Measurements from ENCODE around the gene MPIG6B.
A peak's percentile ranks its signal among the peaks of the same experiment; 100 is the strongest.

MPIG6B gene

DNA sequence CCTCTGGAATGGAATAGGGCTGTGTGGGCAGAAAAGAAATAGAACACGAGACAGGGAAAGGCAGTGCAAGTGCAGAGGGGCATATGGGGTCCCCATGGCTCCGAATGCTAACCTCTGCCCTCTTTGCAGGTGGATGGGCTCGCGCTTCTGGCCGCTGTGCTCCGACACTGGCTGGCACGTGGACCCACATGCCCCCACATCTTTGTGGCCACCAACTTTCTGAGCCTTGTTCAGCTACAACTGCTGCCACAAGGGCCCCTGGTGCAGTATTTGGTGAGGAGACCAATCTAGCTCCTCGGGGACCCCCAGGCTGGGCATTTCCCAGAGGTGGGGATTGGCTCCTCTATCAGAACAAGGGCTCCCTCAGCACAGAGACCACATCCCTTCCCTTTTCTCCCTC lies 38.2 kb downstream of the MPIG6B start:
- no peak for DNase-seq (ENCODE audit: low read depth, low spot score)
- H3K4me3 ChIP-seq (ENCODE audit: low read length), result no peak overlapping the region

DNA sequence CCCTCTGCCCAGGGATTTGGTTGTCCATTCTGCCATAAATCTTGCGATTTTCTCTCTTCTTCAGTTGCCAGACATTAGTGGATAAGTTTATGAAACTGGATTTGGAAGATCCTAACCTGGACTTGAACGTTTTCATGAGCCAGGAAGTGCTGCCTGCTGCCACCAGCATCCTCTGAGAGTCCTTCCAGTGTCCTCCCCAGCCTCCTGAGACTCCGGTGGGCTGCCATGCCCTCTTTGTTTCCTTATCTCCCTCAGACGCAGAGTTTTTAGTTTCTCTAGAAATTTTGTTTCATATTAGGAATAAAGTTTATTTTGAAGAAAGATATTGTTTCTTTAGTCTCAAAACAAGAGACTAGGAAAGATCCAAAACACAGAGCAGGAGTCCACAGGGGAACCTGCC lies 39.2 kb downstream of the MPIG6B start, which contains the start of gene SAPCD1:
TSS of gene SAPCD1 (plus strand) at position 301 of the 400 bp plus-strand sequence. CDS start 399 bp downstream, outside the sequence.
- no peak within 1 kb of the TSS for H3K4me3 ChIP-seq (ENCODE audit: low read length)
- no peak for DNase-seq (ENCODE audit: low read depth, low spot score)

DNA sequence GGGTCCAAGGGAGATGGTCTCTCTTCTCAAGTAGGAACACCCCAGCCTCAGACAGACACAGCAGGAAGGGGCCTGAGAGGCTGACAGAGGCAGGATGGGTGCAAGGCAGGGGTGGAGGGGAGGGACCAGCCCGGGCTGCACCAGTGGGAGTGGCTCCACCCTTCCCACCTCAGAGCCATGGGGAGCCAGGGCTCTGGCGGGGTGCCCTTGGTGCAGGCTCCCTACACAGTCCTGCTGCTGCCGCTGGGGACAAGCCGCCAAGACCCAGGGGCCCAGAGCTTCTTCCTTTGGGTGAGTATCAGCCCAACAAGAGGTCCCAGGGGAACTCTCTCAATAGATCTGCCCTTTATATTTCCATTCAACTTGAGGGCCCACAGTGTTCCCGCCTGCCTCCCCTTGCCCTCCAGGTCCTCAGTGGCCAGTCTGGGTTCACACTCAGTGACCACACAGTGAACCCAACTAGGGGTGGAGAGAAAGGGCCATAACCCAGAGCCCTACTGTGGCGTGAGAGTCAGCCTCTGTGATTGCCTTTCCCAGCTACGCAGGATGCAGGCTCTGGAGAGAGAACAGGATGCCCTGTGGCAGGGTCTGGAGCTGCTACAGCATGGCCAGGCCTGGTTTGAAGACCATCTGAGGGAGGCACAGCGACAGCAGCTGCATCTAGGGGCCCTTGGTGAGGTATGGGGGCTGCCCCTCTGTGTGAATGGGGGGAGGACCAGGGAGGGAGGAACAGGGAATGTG lies 39.9 kb downstream of the MPIG6B start:
- H3K4me3 ChIP-seq (ENCODE audit: low read length), result no peak overlapping the region
- DNase-seq (ENCODE audit: low read depth, low spot score), result no peak

GRCh38 chr6:31763619-31763940 lies 40.4 kb downstream of the MPIG6B start:
- H3K4me3 ChIP-seq (ENCODE audit: low read length), result no peak overlapping the region
- DNase-seq (ENCODE audit: low read depth, low spot score), result no peak

DNA sequence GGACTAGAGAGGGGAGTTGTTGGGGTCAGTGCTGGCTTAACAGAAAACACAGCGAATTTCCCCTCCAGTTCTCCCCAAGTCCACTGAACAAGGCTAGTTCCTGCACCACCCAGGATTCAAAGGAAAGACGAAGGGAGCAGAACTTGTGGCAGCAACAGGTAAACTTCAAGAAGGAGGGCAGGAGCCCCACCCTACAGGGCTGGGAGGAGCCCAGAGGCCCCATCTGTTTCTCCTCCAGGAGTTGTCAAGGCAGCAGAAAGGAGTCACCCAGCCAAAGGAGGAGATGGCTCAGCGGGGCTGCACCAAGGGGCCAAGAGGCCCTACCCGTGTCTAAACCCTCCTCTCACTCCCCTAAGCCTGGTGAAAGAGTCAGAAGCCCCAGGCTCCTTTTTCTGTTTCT lies 41.0 kb downstream of the MPIG6B start:
- no peak for DNase-seq (ENCODE audit: low read depth, low spot score)
- no peak overlapping the region for H3K4me3 ChIP-seq (ENCODE audit: low read length)

DNA sequence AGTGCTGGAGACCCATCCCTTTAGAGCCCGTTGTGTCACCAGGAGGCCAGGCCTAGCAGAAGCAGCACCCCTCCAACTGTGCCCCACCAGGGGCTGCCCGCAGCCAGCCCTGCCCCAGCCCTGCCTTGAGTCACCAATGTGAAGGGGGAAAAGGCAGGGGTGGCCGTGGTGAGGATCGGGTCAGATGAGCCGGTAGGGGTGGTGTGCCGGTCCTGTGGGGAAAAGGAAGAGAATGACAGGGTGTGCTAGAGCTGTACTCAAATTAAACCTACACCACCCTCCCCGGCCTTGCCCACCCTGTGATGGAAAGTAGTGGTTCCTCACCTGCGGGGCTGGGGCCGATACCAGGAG lies 42.4 kb downstream of the MPIG6B start:
- H3K4me3 ChIP-seq (ENCODE audit: low read length), result no peak overlapping the region
- DNase-seq (ENCODE audit: low read depth, low spot score), result no peak

GRCh38 chr6:31765910-31766794 lies 43.0 kb downstream of the MPIG6B start:
- H3K4me3 ChIP-seq (ENCODE audit: low read length), result no peak overlapping the region
- no peak for DNase-seq (ENCODE audit: low read depth, low spot score)

- H3K4me3 ChIP-seq (ENCODE audit: low read length), result no peak overlapping the region
- DNase-seq (ENCODE audit: low read depth, low spot score), result no peak
These were observed 44.0 kb downstream of the MPIG6B start for GRCh38 chr6:31767096-31767645.

GRCh38 chr6:31768363-31769257 lies 45.4 kb downstream of the MPIG6B start:
- no peak overlapping the region for H3K4me3 ChIP-seq (ENCODE audit: low read length)
- DNase-seq (ENCODE audit: low read depth, low spot score), result no peak

GRCh38 chr6:31769684-31770371 lies 46.7 kb downstream of the MPIG6B start:
- DNase-seq (ENCODE audit: low read depth, low spot score), result peak; percentile 66
- no peak overlapping the region for H3K4me3 ChIP-seq (ENCODE audit: low read length)

GRCh38 chr6:31770860-31771259 lies 47.7 kb downstream of the MPIG6B start:
- DNase-seq (ENCODE audit: low read depth, low spot score), result no peak

GRCh38 chr6:31771992-31772358 lies 48.8 kb downstream of the MPIG6B start:
- H3K4me3 ChIP-seq (ENCODE audit: low read length), result no peak overlapping the region
- no peak for DNase-seq (ENCODE audit: low read depth, low spot score)

More at GRCh38 chr6:31770860-31771259, 47.7 kb downstream of the MPIG6B start:
- H3K4me3 ChIP-seq (ENCODE audit: low read length), result no peak overlapping the region

- no peak overlapping the region for H3K4me3 ChIP-seq (ENCODE audit: low read length)
- no peak for DNase-seq (ENCODE audit: low read depth, low spot score)
These were observed 52.0 kb downstream of the MPIG6B start for GRCh38 chr6:31775184-31775583.

DNA sequence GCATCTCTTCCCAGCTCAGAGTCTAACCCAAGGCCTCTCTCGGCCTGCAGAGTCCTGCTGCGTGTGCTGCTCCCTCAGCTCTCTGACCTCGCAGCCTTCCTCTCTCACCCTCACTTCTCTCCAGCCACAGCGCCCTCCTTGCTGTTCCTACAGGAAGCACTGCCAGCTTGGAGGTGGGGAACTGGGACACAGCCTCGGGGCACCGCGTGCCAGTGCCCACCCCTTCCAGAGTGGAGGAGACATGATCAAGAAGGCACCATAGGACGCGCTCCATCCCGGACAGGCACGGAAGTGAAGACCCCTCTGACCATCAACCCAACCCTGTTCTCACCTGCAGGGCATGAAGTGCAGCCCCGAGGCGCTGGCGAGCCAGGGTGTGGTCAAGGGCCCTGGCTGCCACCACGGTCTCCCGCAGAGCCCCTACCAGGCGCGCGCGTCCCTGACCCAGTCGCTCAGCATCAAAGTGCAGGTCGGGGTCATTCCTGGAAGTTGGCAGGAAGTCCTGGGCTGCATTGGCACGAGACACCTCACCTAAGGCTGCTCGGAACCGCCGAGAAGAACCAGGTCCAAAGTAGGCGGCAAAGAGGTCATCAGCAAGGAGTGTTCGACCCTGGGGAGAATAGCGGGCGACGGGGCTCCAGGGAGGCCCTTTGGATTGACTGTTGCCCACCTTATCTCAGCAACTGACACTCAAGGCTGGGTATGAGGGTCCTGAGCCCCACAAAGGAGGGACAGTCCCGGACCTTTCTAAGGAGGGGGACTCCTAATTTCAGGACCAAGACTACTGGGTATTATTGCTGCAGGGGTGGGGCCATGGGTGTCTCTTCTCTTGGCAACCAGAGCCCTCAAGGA lies 52.7 kb downstream of the MPIG6B start:
- no peak overlapping the region for H3K4me3 ChIP-seq (ENCODE audit: low read length)
- no peak for DNase-seq (ENCODE audit: low read depth, low spot score)
